Duodenal mucosa (tissue), 2 donors: ENCODE results near the gene TRAPPC2.
"Not testable (repeated sequence)": the region's sequence is repeated elsewhere in the genome, so short reads cannot be mapped to it uniquely, and the experiment has no call there.

Source experiments
- H3K27ac ChIP-seq: one replicate; pipeline ENCODE4 v1.7.0; 2013; ENCODE audit warnings: low read depth, low read length
- H3K27me3 ChIP-seq, 2 donors: one replicate each; pipeline ENCODE4 v1.7.0; 2013; ENCODE audit warnings: low read length in 2 of 2, control low read depth in 1 of 2; ENCODE audit not compliant: insufficient read depth in 2 of 2, control insufficient read depth in 1 of 2
- H3K36me3 ChIP-seq, 2 donors: one replicate each; pipeline ENCODE4 v1.7.0; 2013; ENCODE audit warnings: low read length in 2 of 2, control low read depth in 1 of 2; ENCODE audit not compliant: insufficient read depth in 2 of 2, control insufficient read depth in 1 of 2
- H3K4me1 ChIP-seq, 2 donors: one replicate each; pipeline ENCODE4 v1.7.0; 2013; ENCODE audit warnings: low read length in 2 of 2, control low read depth in 1 of 2; ENCODE audit not compliant: insufficient read depth in 2 of 2, control insufficient read depth in 1 of 2
- H3K4me3 ChIP-seq, 2 donors: one replicate each; pipeline ENCODE4 v1.7.0; 2013; ENCODE audit warnings: low read length in 2 of 2, low read depth in 1 of 2
- H3K9ac ChIP-seq, 2 donors: one replicate each; pipeline ENCODE4 v1.7.0; 2013; ENCODE audit warnings: low read length in 2 of 2, low read depth in 1 of 2
- H3K9me3 ChIP-seq, 2 donors: one replicate each; pipeline ENCODE4 v1.7.0; 2013; ENCODE audit warnings: low read length in 2 of 2, control low read depth in 1 of 2; ENCODE audit not compliant: control insufficient read depth in 1 of 2

TRAPPC2 gene

GRCh38 chrX:13750204-13750603 is 15.8 kb upstream of the TRAPPC2 start:
- no peak overlapping the region for H3K27ac ChIP-seq
- peaks cover 0 to 6% of the 10 kb centered on the region in 2 donors for H3K4me1 ChIP-seq
- H3K9me3 ChIP-seq = no peaks in the 10 kb centered on the region
- peaks cover 0 to 10% of the 10 kb centered on the region in 2 donors for H3K36me3 ChIP-seq
- H3K9ac ChIP-seq = no peak overlapping the region
- H3K4me3 ChIP-seq = no peak overlapping the region
- H3K27me3 ChIP-seq = no peaks in the 10 kb centered on the region

- Histone ChIP-seq H3K4me1 (peaks cover 0 to 6% of the 10 kb centered on the region in 2 donors), H3K27ac (no peak overlapping the region), H3K36me3 (peaks cover 0 to 10% of the 10 kb centered on the region in 2 donors), H3K9me3 (no peaks in the 10 kb centered on the region), H3K9ac (no peak overlapping the region), H3K27me3 (no peaks in the 10 kb centered on the region), H3K4me3 (no peak overlapping the region)
Measured at GRCh38 chrX:13748486-13748885, 14.1 kb upstream of the TRAPPC2 start.

- Histone ChIP-seq H3K4me3 (no peak overlapping the region), H3K27me3 (no peaks in the 10 kb centered on the region), H3K9ac (no peak overlapping the region), H3K36me3 (peaks cover 0 to 10% of the 10 kb centered on the region in 2 donors), H3K9me3 (no peaks in the 10 kb centered on the region), H3K27ac (no peak overlapping the region), H3K4me1 (peaks cover 0 to 11% of the 10 kb centered on the region in 2 donors)
Measured at GRCh38 chrX:13747836-13748235, 13.4 kb upstream of the TRAPPC2 start.

- Histone ChIP-seq H3K9ac (no peak overlapping the region), H3K27me3 (no peaks in the 10 kb centered on the region), H3K4me3 (peak overlapping the region; percentile 32 to 52), H3K4me1 (peaks cover 0 to 7% of the 10 kb centered on the region in 2 donors), H3K27ac (peak overlapping the region; percentile 20), H3K9me3 (no peaks in the 10 kb centered on the region), H3K36me3 (peaks cover 6 to 11% of the 10 kb centered on the region in 2 donors)
Measured at GRCh38 chrX:13742397-13743176, 8.2 kb upstream of the TRAPPC2 start.

GRCh38 chrX:13741695-13742094 is 7.3 kb upstream of the TRAPPC2 start:
- Histone ChIP-seq H3K4me3 (no peak overlapping the region), H3K27me3 (no peaks in the 10 kb centered on the region), H3K36me3 (peaks cover 6 to 9% of the 10 kb centered on the region in 2 donors), H3K27ac (no peak overlapping the region), H3K4me1 (peaks cover 0 to 6% of the 10 kb centered on the region in 2 donors), H3K9me3 (no peaks in the 10 kb centered on the region), H3K9ac (no peak overlapping the region)

- Histone ChIP-seq H3K9me3 (no peaks in the 10 kb centered on the region), H3K36me3 (no peaks in the 10 kb centered on the region), H3K4me3 (peak overlapping the region; percentile 78 to 85), H3K4me1 (peaks cover 13 to 14% of the 10 kb centered on the region in 2 donors), H3K27me3 (no peaks in the 10 kb centered on the region), H3K27ac (no peak overlapping the region), H3K9ac (peak overlapping the region; percentile 79 to 86)
Measured at GRCh38 chrX:13733506-13733905, 914 bp downstream of the TRAPPC2 start.

GRCh38 chrX:13732246-13733067 is 2.0 kb downstream of the TRAPPC2 start:
- no peak overlapping the region for H3K4me3 ChIP-seq
- no peaks in the 10 kb centered on the region for H3K36me3 ChIP-seq
- H3K9ac ChIP-seq = no peak overlapping the region
- peaks cover 13 to 14% of the 10 kb centered on the region in 2 donors for H3K4me1 ChIP-seq
- no peaks in the 10 kb centered on the region for H3K27me3 ChIP-seq
- no peaks in the 10 kb centered on the region for H3K9me3 ChIP-seq
- no peak overlapping the region for H3K27ac ChIP-seq

- not testable (repeated sequence) for H3K27ac ChIP-seq, H3K9ac ChIP-seq, H3K27me3 ChIP-seq, H3K36me3 ChIP-seq, H3K9me3 ChIP-seq, H3K4me3 ChIP-seq
- H3K4me1 ChIP-seq = peaks cover 13 to 14% of the 10 kb centered on the region in 2 donors
Measured at GRCh38 chrX:13730523-13730922, 3.9 kb downstream of the TRAPPC2 start.

- not testable (repeated sequence) for H3K9ac ChIP-seq, H3K27ac ChIP-seq, H3K27me3 ChIP-seq, H3K4me3 ChIP-seq, H3K9me3 ChIP-seq, H3K36me3 ChIP-seq, H3K4me1 ChIP-seq
Measured at GRCh38 chrX:13726583-13726982, 7.8 kb downstream of the TRAPPC2 start.

- H3K9ac ChIP-seq, H3K36me3 ChIP-seq, H3K27ac ChIP-seq, H3K9me3 ChIP-seq, H3K4me3 ChIP-seq, H3K27me3 ChIP-seq, H3K4me1 ChIP-seq: not testable (repeated sequence)
Measured at GRCh38 chrX:13724878-13725277, 9.5 kb downstream of the TRAPPC2 start.
